SU-DHL-6 (cell line): Measurements from ENCODE around the gene CRHBP.

Experiments used
- CTCF ChIP-seq: fragments of 200-600 bp; sonication (generic); IDR thresholded peaks from one replicate; pipeline ENCODE4 v1.5.1; 2017; ENCODE audit warnings: antibody characterized with exemption, mild to moderate bottlenecking, low read length, moderate library complexity; ENCODE audit not compliant: insufficient read depth, poor library complexity, severe bottlenecking
- EZH2phosphoT487 ChIP-seq: fragments of 200-600 bp; sonication (generic), shearing (Covaris generic); conservative IDR thresholded peaks from 2 replicates; pipeline ENCODE4 v1.6.1; 2018; ENCODE audit warnings: mild to moderate bottlenecking, antibody characterized with exemption, low read length, moderate library complexity, mixed read lengths

GRCh38 chr5:76944638-76945037, 8.2 kb upstream of the CRHBP start:
- TF ChIP-seq CTCF (no peak), EZH2phosphoT487 (no peak)
